Transverse colon (tissue), 4 donors: ENCODE measurements around the gene TMEM184A. TPM values are rescaled to one million over a fixed set of nuclear protein-coding genes. Genes with fewer than 3 reads are reported as not detected.
A peak's percentile ranks its signal among the peaks of the same experiment; 100 is the strongest.

Experiments used
- DNase-seq: peaks from one replicate; pipeline ENCODE4 v3.0.0-alpha.2; 2019
- H3K27ac ChIP-seq, 4 donors: fragments of 200-600 bp; sonication (generic); 2 replicates each; pipeline ENCODE4 v1.5.1; 2016 to 2018; ENCODE audit warnings: inconsistent platforms in 4 of 4
- H3K27me3 ChIP-seq: fragments of 200-600 bp; sonication (generic); 2 replicates; pipeline ENCODE4 v1.5.1; 2017; ENCODE audit warnings: inconsistent platforms
- H3K36me3 ChIP-seq, 4 donors: fragments of 200-600 bp; sonication (generic); 2 replicates each; pipeline ENCODE4 v1.5.1; 2017 to 2019; ENCODE audit warnings: inconsistent platforms in 4 of 4
- H3K4me1 ChIP-seq, 4 donors: fragments of 200-600 bp; sonication (generic); 2 replicates each; pipeline ENCODE4 v1.5.1; 2017 to 2020; ENCODE audit warnings: inconsistent platforms in 4 of 4
- H3K4me3 ChIP-seq, 4 donors: fragments of 200-600 bp; sonication (generic); 1 replicate in 1 of 4; 2 replicates in 3 of 4; pipeline versions ENCODE4 v1.5.1 to v1.6.1; 2017 to 2019; ENCODE audit warnings: inconsistent platforms in 4 of 4
- H3K9me3 ChIP-seq, 2 donors: fragments of 200-600 bp; sonication (generic); 2 replicates each; pipeline ENCODE4 v1.5.1; 2017 to 2019; ENCODE audit warnings: inconsistent platforms in 2 of 2
- EP300 ChIP-seq: sonication (generic); formaldehyde crosslinking; IDR thresholded peaks from one replicate; pipeline ENCODE4 v1.6.1; 2017; ENCODE audit warnings: antibody characterized with exemption, low read depth
- POLR2A ChIP-seq: fragments of 450-650 bp; IDR thresholded peaks from one replicate; pipeline ENCODE4 v1.6.1; 2016; ENCODE audit warnings: antibody characterized with exemption, mild to moderate bottlenecking, moderate library complexity
- POLR2AphosphoS5 ChIP-seq, 3 donors: sonication (generic); formaldehyde crosslinking; IDR thresholded peaks; one replicate each; pipeline ENCODE4 v1.6.1; 2016; ENCODE audit warnings: antibody characterized with exemption in 3 of 3
- WGBS, 2 donors: methylation state at CpG; one replicate each; pipeline ENCODE4 v1.1.5; 2018; ENCODE audit warnings: low coverage in 1 of 2; 5-methylcytosine and 5-hydroxymethylcytosine counted together
- in situ Hi-C, 4 donors: fragments of 200-750 bp; cut with MboI; loops; one replicate each; pipeline versions ENCODE4 v1.15.0 to v1.15.1; 2017; ENCODE audit warnings: low sequenced_read_pairs in 3 of 4, low pct_ligation_motif_present in 1 of 4, low pct_unique_long_range_greater_than_20kb in 1 of 4
- intact Hi-C: fragments of 100-400 bp; cut with DNase I; formaldehyde crosslinking; loops from one replicate; pipeline ENCODE4 v1.15.1; 2023; ENCODE audit warnings: low total_unique reads
- total RNA-seq, 4 donors: library from RNA; depleted of rRNA; stranded (reverse); fragments of >200 nt; gene quantifications; one replicate each; pipeline ENCODE4 v1.1.0, GENCODE V29; 2016
- TF ChIP-seq, protein P1 (sequence below), 5 experiments: fragments of 200-600 bp in 3 of 5; fragments of 450-650 bp in 2 of 5; sonication (generic) in 3 of 5; IDR thresholded peaks; 1 replicate in 2 of 5; 2 replicates in 3 of 5; pipeline ENCODE4 v1.5.1; 2016 to 2017; ENCODE audit warnings: antibody characterized with exemption in 5 of 5, inconsistent platforms in 3 of 5, mild to moderate bottlenecking in 2 of 5, moderate library complexity in 1 of 5

The TMEM184A gene
- total RNA-seq, 4 donors from 2014 or later = 49.9 to 151 (median 94.1) TPM

GRCh38 chr7:1542841-1543747 is 12.9 kb downstream of the TMEM184A start:
- no peak for DNase-seq
- Histone ChIP-seq H3K27me3 (no peaks in the 10 kb centered on the region), H3K4me3 (no peak overlapping the region), H3K4me1 (peaks cover 0 to 18% (median 4%) of the 10 kb centered on the region in 4 donors), H3K9me3 (no peaks in the 10 kb centered on the region), H3K27ac (no peak overlapping the region), H3K36me3 (peaks cover 0 to 16% (median 7%) of the 10 kb centered on the region in 4 donors)
- 82 to 83% methylated on average over 12 to 38 of the region's 38 CpGs for WGBS, 2 donors
- intact Hi-C loops = no loop called here
- in situ Hi-C loops = no loop called here
- TF ChIP-seq POLR2AphosphoS5 (IDR thresholded peaks at IDR 0.05) (peak in 1 of 3 donors; percentile 4), EP300 (no peak), POLR2A (peak; percentile 11)
- TF ChIP-seq, protein P1, sequence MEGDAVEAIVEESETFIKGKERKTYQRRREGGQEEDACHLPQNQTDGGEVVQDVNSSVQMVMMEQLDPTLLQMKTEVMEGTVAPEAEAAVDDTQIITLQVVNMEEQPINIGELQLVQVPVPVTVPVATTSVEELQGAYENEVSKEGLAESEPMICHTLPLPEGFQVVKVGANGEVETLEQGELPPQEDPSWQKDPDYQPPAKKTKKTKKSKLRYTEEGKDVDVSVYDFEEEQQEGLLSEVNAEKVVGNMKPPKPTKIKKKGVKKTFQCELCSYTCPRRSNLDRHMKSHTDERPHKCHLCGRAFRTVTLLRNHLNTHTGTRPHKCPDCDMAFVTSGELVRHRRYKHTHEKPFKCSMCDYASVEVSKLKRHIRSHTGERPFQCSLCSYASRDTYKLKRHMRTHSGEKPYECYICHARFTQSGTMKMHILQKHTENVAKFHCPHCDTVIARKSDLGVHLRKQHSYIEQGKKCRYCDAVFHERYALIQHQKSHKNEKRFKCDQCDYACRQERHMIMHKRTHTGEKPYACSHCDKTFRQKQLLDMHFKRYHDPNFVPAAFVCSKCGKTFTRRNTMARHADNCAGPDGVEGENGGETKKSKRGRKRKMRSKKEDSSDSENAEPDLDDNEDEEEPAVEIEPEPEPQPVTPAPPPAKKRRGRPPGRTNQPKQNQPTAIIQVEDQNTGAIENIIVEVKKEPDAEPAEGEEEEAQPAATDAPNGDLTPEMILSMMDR (IDR thresholded peaks at IDR 0.05) = no peak

- Histone ChIP-seq H3K4me1 (peaks cover 5 to 25% (median 6%) of the 10 kb centered on the region in 4 donors), H3K36me3 (peaks cover 0 to 16% (median 7%) of the 10 kb centered on the region in 4 donors), H3K9me3 (no peaks in the 10 kb centered on the region), H3K4me3 (no peak overlapping the region), H3K27me3 (no peaks in the 10 kb centered on the region), H3K27ac (no peak overlapping the region)
- WGBS, 2 donors = 55 to 87% methylated on average over 2 to 19 of the region's 21 CpGs
- in situ Hi-C loops = no loop called here
- TF ChIP-seq, protein P1 (IDR thresholded peaks at IDR 0.05) = no peak
- TF ChIP-seq POLR2AphosphoS5 (IDR thresholded peaks at IDR 0.05) = peak in 1 of 3 donors; percentile 22
- intact Hi-C loops = no loop called here
- no peak for DNase-seq
Measured at GRCh38 chr7:1542329-1542728, 13.7 kb downstream of the TMEM184A start.

GRCh38 chr7:1541431-1542162 is 14.4 kb downstream of the TMEM184A start:
- H3K9me3 ChIP-seq = no peaks in the 10 kb centered on the region
- TF ChIP-seq, protein P1 (IDR thresholded peaks at IDR 0.05) = no peak
- TF ChIP-seq POLR2AphosphoS5 (IDR thresholded peaks at IDR 0.05) = peak in 1 of 3 donors; percentile 20
- H3K27ac ChIP-seq = no peak overlapping the region
- 89 to 90% methylated on average over 10 to 25 of the region's 33 CpGs for WGBS, 2 donors
- intact Hi-C loops = no loop called here
- H3K4me1 ChIP-seq = peaks cover 11 to 32% (median 12%) of the 10 kb centered on the region in 4 donors
- H3K36me3 ChIP-seq = peaks cover 0 to 16% (median 7%) of the 10 kb centered on the region in 4 donors
- H3K27me3 ChIP-seq = no peaks in the 10 kb centered on the region
- H3K4me3 ChIP-seq = no peak overlapping the region
- no peak for DNase-seq
- in situ Hi-C loops = no loop called here

- peak in 2 of 3 donors; percentile 7 to 18 for TF ChIP-seq POLR2AphosphoS5 (IDR thresholded peaks at IDR 0.05)
- TF ChIP-seq, protein P1 (IDR thresholded peaks at IDR 0.05) = no peak
- no peak for TF ChIP-seq POLR2A
- H3K27ac ChIP-seq = no peak overlapping the region
- intact Hi-C loops = no loop called here
- in situ Hi-C loops = no loop called here
- no peaks in the 10 kb centered on the region for H3K27me3 ChIP-seq
- 91 to 96% methylated on average over 9 to 31 of the region's 31 CpGs for WGBS, 2 donors
- peaks cover 19 to 34% (median 19%) of the 10 kb centered on the region in 4 donors for H3K4me1 ChIP-seq
- H3K36me3 ChIP-seq = peaks cover 0 to 16% (median 7%) of the 10 kb centered on the region in 4 donors
- H3K4me3 ChIP-seq = no peak overlapping the region
- H3K9me3 ChIP-seq = no peaks in the 10 kb centered on the region
- no peak for DNase-seq
Measured at GRCh38 chr7:1540776-1541271, 15.2 kb downstream of the TMEM184A start.
